ENCODE results near the gene DCST2.

DNA sequence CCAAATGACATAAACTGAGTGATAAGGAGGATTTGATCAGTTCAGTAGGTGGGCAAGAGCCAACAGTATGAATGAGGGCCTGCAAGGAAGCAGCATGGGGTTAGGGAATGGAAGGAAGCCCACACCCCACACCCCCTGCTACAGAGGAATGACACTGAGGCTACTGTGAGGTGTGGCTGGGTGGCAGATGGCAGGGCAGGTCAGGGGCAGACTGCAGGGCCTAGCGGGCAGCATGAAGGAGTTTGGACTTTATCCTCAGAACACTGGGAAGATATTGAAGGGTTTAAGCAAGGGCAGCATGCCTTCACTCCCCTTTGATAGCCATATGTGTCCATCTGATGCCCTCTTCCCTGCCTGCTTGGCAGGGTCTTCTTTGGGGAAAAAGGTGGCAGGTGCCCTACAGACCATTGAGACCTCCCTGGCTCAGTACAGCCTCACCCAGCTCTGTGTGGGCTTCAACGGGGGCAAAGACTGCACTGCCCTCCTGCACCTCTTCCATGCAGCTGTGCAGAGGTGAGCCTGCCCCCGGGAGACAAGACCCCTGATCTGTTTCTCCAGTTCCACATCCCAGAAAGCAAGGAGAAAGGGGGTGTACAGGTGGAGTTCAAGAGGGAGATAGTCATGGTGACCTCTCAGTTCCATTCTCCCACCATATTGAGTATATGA, 44.3 kb downstream of the DCST2 start:
- TF ChIP-seq, protein P1, sequence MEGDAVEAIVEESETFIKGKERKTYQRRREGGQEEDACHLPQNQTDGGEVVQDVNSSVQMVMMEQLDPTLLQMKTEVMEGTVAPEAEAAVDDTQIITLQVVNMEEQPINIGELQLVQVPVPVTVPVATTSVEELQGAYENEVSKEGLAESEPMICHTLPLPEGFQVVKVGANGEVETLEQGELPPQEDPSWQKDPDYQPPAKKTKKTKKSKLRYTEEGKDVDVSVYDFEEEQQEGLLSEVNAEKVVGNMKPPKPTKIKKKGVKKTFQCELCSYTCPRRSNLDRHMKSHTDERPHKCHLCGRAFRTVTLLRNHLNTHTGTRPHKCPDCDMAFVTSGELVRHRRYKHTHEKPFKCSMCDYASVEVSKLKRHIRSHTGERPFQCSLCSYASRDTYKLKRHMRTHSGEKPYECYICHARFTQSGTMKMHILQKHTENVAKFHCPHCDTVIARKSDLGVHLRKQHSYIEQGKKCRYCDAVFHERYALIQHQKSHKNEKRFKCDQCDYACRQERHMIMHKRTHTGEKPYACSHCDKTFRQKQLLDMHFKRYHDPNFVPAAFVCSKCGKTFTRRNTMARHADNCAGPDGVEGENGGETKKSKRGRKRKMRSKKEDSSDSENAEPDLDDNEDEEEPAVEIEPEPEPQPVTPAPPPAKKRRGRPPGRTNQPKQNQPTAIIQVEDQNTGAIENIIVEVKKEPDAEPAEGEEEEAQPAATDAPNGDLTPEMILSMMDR (IDR thresholded peaks at IDR 0.05): no peak
- TF ChIP-seq POLR2A (IDR thresholded peaks at IDR 0.05): no peak
